ENCODE data around the gene KDM2A.

DNA sequence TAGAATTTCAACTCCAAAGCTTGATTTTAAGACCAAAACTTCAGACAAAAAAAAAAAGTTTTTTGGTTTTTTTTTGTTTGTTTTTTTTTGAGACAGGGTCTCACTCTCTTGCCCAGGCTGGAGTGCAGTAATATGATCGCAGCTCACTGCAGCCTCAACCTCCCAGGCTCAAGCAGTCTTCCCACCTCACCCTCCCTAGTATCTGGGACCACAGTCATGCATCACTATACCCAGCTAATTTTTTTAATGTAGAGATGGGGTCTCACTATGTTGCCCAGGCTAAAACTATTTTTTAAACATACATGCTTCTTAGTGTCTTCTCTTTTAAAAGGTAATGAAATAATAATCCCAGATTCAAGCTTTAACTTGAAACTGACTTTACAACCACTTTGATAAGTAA, 111.8 kb downstream of the KDM2A start:
- TF ChIP-seq, protein P1, sequence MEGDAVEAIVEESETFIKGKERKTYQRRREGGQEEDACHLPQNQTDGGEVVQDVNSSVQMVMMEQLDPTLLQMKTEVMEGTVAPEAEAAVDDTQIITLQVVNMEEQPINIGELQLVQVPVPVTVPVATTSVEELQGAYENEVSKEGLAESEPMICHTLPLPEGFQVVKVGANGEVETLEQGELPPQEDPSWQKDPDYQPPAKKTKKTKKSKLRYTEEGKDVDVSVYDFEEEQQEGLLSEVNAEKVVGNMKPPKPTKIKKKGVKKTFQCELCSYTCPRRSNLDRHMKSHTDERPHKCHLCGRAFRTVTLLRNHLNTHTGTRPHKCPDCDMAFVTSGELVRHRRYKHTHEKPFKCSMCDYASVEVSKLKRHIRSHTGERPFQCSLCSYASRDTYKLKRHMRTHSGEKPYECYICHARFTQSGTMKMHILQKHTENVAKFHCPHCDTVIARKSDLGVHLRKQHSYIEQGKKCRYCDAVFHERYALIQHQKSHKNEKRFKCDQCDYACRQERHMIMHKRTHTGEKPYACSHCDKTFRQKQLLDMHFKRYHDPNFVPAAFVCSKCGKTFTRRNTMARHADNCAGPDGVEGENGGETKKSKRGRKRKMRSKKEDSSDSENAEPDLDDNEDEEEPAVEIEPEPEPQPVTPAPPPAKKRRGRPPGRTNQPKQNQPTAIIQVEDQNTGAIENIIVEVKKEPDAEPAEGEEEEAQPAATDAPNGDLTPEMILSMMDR (IDR thresholded peaks at IDR 0.05; ENCODE audit: insufficient read depth, low read length) = no peak
- TF ChIP-seq, protein P2, sequence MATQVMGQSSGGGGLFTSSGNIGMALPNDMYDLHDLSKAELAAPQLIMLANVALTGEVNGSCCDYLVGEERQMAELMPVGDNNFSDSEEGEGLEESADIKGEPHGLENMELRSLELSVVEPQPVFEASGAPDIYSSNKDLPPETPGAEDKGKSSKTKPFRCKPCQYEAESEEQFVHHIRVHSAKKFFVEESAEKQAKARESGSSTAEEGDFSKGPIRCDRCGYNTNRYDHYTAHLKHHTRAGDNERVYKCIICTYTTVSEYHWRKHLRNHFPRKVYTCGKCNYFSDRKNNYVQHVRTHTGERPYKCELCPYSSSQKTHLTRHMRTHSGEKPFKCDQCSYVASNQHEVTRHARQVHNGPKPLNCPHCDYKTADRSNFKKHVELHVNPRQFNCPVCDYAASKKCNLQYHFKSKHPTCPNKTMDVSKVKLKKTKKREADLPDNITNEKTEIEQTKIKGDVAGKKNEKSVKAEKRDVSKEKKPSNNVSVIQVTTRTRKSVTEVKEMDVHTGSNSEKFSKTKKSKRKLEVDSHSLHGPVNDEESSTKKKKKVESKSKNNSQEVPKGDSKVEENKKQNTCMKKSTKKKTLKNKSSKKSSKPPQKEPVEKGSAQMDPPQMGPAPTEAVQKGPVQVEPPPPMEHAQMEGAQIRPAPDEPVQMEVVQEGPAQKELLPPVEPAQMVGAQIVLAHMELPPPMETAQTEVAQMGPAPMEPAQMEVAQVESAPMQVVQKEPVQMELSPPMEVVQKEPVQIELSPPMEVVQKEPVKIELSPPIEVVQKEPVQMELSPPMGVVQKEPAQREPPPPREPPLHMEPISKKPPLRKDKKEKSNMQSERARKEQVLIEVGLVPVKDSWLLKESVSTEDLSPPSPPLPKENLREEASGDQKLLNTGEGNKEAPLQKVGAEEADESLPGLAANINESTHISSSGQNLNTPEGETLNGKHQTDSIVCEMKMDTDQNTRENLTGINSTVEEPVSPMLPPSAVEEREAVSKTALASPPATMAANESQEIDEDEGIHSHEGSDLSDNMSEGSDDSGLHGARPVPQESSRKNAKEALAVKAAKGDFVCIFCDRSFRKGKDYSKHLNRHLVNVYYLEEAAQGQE (IDR thresholded peaks at IDR 0.05; ENCODE audit: insufficient replicate concordance, low read depth) = no peak

All from HL-60 (cell line).